Fibroblast of skin of abdomen (primary cell): ENCODE data around the gene ARMCX1. TPM values are rescaled to one million over a fixed set of nuclear protein-coding genes. Genes with fewer than 3 reads are reported as not detected.
A peak's percentile ranks its signal among the peaks of the same experiment; 100 is the strongest.
"Not testable (repeated sequence)": the region's sequence is repeated elsewhere in the genome, so short reads cannot be mapped to it uniquely, and the experiment has no call there.

Source experiments
- DNase-seq: peaks from one replicate; pipeline ENCODE4 v3.0.0-alpha.2; 2013
- polyA plus RNA-seq, 2 experiments: library from polyadenylated mRNA; unstranded; fragments of 120-200 nt; gene quantifications; one replicate each; pipeline ENCODE4 v1.2.1, GENCODE V29; 2013; ENCODE audit not compliant: insufficient read length in 2 of 2

The ARMCX1 gene
- 21.0 TPM for polyA plus RNA-seq (2013, experiment 1 of 2; ENCODE audit: insufficient read length)
- polyA plus RNA-seq (2013, experiment 2 of 2; ENCODE audit: insufficient read length), result 23.6 TPM

GRCh38 chrX:101550362-101550750 lies at the start of gene ARMCX1:
Gene ARMCX1, plus strand, starts transcription at chrX:101550547. Its CDS starts 2,384 bp downstream, at chrX:101552931.
- DNase-seq, result peak; percentile 78

GRCh38 chrX:101502929-101503328 lies 47.4 kb upstream of the ARMCX1 start:
- DNase-seq, result not testable (repeated sequence)

- DNase-seq, result no peak
Measured at GRCh38 chrX:101507372-101507771, 43.0 kb upstream of the ARMCX1 start.

GRCh38 chrX:101507986-101508385 lies 42.4 kb upstream of the ARMCX1 start:
- DNase-seq, result no peak

- no peak for DNase-seq
Measured at GRCh38 chrX:101530944-101531343, 19.4 kb upstream of the ARMCX1 start.

GRCh38 chrX:101539116-101539515 lies 11.2 kb upstream of the ARMCX1 start:
- no peak for DNase-seq

- peak; percentile 48 for DNase-seq
Measured at GRCh38 chrX:101550751-101551379, 518 bp downstream of the ARMCX1 start.

- DNase-seq, result no peak
Measured at GRCh38 chrX:101551380-101551767, 1.0 kb downstream of the ARMCX1 start.

- DNase-seq, result no peak
Measured at GRCh38 chrX:101552714-101553113, 2.4 kb downstream of the ARMCX1 start.

GRCh38 chrX:101564651-101565050 lies 14.3 kb downstream of the ARMCX1 start:
- no peak for DNase-seq

- DNase-seq, result peak; percentile 77
Measured at GRCh38 chrX:101595739-101596419, 45.5 kb downstream of the ARMCX1 start.

GRCh38 chrX:101599592-101599991 lies 49.2 kb downstream of the ARMCX1 start:
- DNase-seq, result not testable (repeated sequence)

GRCh38 chrX:101602077-101602476 lies 51.7 kb downstream of the ARMCX1 start:
- peak; percentile 81 for DNase-seq
